Upper lobe of left lung (tissue), 4 donors: ENCODE data around the gene CD300A.

Experiments used
- POLR2A ChIP-seq, 4 donors: fragments of 450-650 bp; IDR thresholded peaks; one replicate each; pipeline ENCODE4 v1.5.1; 2016 to 2017; ENCODE audit warnings: antibody characterized with exemption in 4 of 4, mild to moderate bottlenecking in 2 of 4
- TF ChIP-seq, protein P1 (sequence below), 6 experiments: fragments of 450-650 bp in 4 of 6; fragments of 200-600 bp in 2 of 6; sonication (generic) in 2 of 6; IDR thresholded peaks; one replicate each; pipeline ENCODE4 v1.5.1; 2016 to 2019; ENCODE audit warnings: antibody characterized with exemption in 6 of 6

DNA sequence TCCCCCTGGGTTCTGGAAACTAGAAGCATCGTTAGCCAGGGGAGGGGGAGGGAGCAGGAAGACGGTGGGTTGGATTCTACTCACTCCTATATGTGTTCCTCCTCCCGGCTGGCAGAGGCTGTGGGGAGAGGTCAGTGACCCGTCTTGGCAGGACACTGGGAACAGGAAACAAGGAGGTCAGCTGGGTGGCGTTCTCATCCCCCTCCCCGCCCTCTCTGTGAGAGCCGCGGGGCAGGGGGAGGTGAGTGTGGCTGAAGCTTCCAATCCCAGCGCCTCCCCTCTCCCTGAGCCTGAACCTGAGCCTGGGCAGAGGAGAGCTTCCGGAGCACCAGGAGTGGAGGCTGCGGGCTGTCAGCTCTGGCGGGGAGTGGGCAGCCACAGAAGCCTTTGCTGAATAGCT is 22.0 kb upstream of the CD300A start:
- TF ChIP-seq POLR2A (IDR thresholded peaks at IDR 0.05), result no peak
- TF ChIP-seq, protein P1, sequence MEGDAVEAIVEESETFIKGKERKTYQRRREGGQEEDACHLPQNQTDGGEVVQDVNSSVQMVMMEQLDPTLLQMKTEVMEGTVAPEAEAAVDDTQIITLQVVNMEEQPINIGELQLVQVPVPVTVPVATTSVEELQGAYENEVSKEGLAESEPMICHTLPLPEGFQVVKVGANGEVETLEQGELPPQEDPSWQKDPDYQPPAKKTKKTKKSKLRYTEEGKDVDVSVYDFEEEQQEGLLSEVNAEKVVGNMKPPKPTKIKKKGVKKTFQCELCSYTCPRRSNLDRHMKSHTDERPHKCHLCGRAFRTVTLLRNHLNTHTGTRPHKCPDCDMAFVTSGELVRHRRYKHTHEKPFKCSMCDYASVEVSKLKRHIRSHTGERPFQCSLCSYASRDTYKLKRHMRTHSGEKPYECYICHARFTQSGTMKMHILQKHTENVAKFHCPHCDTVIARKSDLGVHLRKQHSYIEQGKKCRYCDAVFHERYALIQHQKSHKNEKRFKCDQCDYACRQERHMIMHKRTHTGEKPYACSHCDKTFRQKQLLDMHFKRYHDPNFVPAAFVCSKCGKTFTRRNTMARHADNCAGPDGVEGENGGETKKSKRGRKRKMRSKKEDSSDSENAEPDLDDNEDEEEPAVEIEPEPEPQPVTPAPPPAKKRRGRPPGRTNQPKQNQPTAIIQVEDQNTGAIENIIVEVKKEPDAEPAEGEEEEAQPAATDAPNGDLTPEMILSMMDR (IDR thresholded peaks at IDR 0.05), result no peak
